OCI-LY1 (cell line): ENCODE results near the gene TUBA1C.

ENCODE experiments used
- H2AFZ ChIP-seq: fragments of 200-600 bp; sonication (generic), shearing (Covaris generic); 2 replicates; pipeline ENCODE4 v1.6.0; 2014; ENCODE audit warnings: antibody characterized with exemption, mild to moderate bottlenecking, low read length
- H3F3A ChIP-seq: fragments of 200-600 bp; sonication (generic), shearing (Covaris generic); 2 replicates; pipeline ENCODE4 v1.6.0; 2014; ENCODE audit warnings: mild to moderate bottlenecking, antibody characterized with exemption, low read length, moderate library complexity; ENCODE audit not compliant: insufficient read depth
- H3K27ac ChIP-seq: fragments of 200-600 bp; sonication (generic); 2 replicates; pipeline ENCODE4 v1.5.1; 2014; ENCODE audit warnings: low read length, mixed run types, mild to moderate bottlenecking, low read depth; ENCODE audit not compliant: poor library complexity, severe bottlenecking
- H3K27me3 ChIP-seq: fragments of 200-600 bp; sonication (generic); 2 replicates; pipeline ENCODE4 v1.6.0; 2014; ENCODE audit warnings: antibody characterized with exemption, mild to moderate bottlenecking, low read length, moderate library complexity; ENCODE audit not compliant: insufficient read depth
- H3K36me3 ChIP-seq: fragments of 200-600 bp; sonication (generic); 2 replicates; pipeline ENCODE4 v1.6.1; 2014; ENCODE audit warnings: mild to moderate bottlenecking, antibody characterized with exemption, low read length, moderate library complexity, mixed read lengths; ENCODE audit not compliant: insufficient read depth
- H3K4me1 ChIP-seq: fragments of 200-600 bp; sonication (generic); 2 replicates; pipeline ENCODE4 v1.5.1; 2014; ENCODE audit warnings: mild to moderate bottlenecking, low read length, moderate library complexity; ENCODE audit not compliant: insufficient read depth, severe bottlenecking
- H3K4me2 ChIP-seq: fragments of 200-600 bp; sonication (generic), shearing (Covaris generic); 2 replicates; pipeline ENCODE4 v1.6.1; 2014; ENCODE audit warnings: low read length
- H3K4me3 ChIP-seq: fragments of 200-600 bp; sonication (generic); 2 replicates; pipeline ENCODE4 v1.5.1; 2014; ENCODE audit warnings: low read length, low read depth, mild to moderate bottlenecking, mixed read lengths; ENCODE audit not compliant: poor library complexity, severe bottlenecking
- H3K79me2 ChIP-seq: fragments of 200-600 bp; shearing (Covaris generic); 2 replicates; pipeline ENCODE4 v1.6.1; 2016; ENCODE audit warnings: mixed run types, low read length, mixed read lengths; ENCODE audit not compliant: insufficient read depth
- H3K9ac ChIP-seq: fragments of 200-600 bp; sonication (generic), shearing (Covaris generic); 2 replicates; pipeline ENCODE4 v1.6.1; 2014; ENCODE audit warnings: mild to moderate bottlenecking, low read length, mixed read lengths
- H3K9me2 ChIP-seq: fragments of 200-600 bp; sonication (generic), shearing (Covaris generic); 2 replicates; pipeline ENCODE4 v1.6.1; 2014; ENCODE audit warnings: low read depth, mild to moderate bottlenecking, low read length, mixed read lengths
- H3K9me3 ChIP-seq: fragments of 200-600 bp; shearing (Covaris generic); 2 replicates; pipeline ENCODE4 v1.6.1; 2014; ENCODE audit warnings: low read length, mixed read lengths
- H4K20me1 ChIP-seq: fragments of 200-600 bp; sonication (generic), shearing (Covaris generic); 2 replicates; pipeline ENCODE4 v1.6.0; 2016; ENCODE audit warnings: mild to moderate bottlenecking, low read length; ENCODE audit not compliant: insufficient read depth
- CTCF ChIP-seq: fragments of 200-600 bp; sonication (generic), shearing (Covaris generic); IDR thresholded peaks from 2 replicates; pipeline ENCODE4 v1.5.1; 2017; ENCODE audit warnings: mild to moderate bottlenecking, antibody characterized with exemption, low read length, moderate library complexity, mixed read lengths
- EZH2 ChIP-seq: fragments of 200-600 bp; sonication (generic), shearing (Covaris generic); IDR thresholded peaks from 2 replicates; pipeline ENCODE4 v1.8.0; 2017; ENCODE audit warnings: borderline replicate concordance, mixed run types, mild to moderate bottlenecking, antibody characterized with exemption, low read length, moderate library complexity, mixed read lengths

The TUBA1C gene

GRCh38 chr12:49273726-49274395 lies 9.0 kb downstream of the TUBA1C start:
- no peaks in the 10 kb centered on the region for H3K79me2 ChIP-seq
- H3K9me3 ChIP-seq = no peaks in the 10 kb centered on the region
- no peaks in the 10 kb centered on the region for H4K20me1 ChIP-seq
- H3K9ac ChIP-seq = no peak overlapping the region
- no peak overlapping the region for H3K4me2 ChIP-seq
- no peak overlapping the region for H2AFZ ChIP-seq
- H3K9me2 ChIP-seq = no peaks in the 10 kb centered on the region
- peaks cover 54% of the 10 kb centered on the region for H3K36me3 ChIP-seq
- 0 out of 2 replicates have a peak, but pooled peaks cover 4% of the 10 kb centered on the region for H3F3A ChIP-seq
- no peak overlapping the region for H3K4me3 ChIP-seq
- TF ChIP-seq EZH2 (no peak), CTCF (no peak)
- H3K4me1 ChIP-seq = no peaks in the 10 kb centered on the region
- no peak overlapping the region for H3K27ac ChIP-seq
- no peaks in the 10 kb centered on the region for H3K27me3 ChIP-seq

GRCh38 chr12:49274396-49275069 lies 9.7 kb downstream of the TUBA1C start:
- H3K4me2 ChIP-seq = no peak overlapping the region
- no peaks in the 10 kb centered on the region for H3K4me1 ChIP-seq
- H3K79me2 ChIP-seq = no peaks in the 10 kb centered on the region
- no peak overlapping the region for H3K9ac ChIP-seq
- 0 out of 2 replicates have a peak, but pooled peaks cover 4% of the 10 kb centered on the region for H3F3A ChIP-seq
- H3K9me2 ChIP-seq = no peaks in the 10 kb centered on the region
- TF ChIP-seq CTCF (no peak), EZH2 (no peak)
- no peak overlapping the region for H2AFZ ChIP-seq
- H3K27me3 ChIP-seq = no peaks in the 10 kb centered on the region
- no peak overlapping the region for H3K27ac ChIP-seq
- H3K36me3 ChIP-seq = peaks cover 47% of the 10 kb centered on the region
- no peaks in the 10 kb centered on the region for H4K20me1 ChIP-seq
- H3K9me3 ChIP-seq = no peaks in the 10 kb centered on the region
- H3K4me3 ChIP-seq = no peak overlapping the region

DNA sequence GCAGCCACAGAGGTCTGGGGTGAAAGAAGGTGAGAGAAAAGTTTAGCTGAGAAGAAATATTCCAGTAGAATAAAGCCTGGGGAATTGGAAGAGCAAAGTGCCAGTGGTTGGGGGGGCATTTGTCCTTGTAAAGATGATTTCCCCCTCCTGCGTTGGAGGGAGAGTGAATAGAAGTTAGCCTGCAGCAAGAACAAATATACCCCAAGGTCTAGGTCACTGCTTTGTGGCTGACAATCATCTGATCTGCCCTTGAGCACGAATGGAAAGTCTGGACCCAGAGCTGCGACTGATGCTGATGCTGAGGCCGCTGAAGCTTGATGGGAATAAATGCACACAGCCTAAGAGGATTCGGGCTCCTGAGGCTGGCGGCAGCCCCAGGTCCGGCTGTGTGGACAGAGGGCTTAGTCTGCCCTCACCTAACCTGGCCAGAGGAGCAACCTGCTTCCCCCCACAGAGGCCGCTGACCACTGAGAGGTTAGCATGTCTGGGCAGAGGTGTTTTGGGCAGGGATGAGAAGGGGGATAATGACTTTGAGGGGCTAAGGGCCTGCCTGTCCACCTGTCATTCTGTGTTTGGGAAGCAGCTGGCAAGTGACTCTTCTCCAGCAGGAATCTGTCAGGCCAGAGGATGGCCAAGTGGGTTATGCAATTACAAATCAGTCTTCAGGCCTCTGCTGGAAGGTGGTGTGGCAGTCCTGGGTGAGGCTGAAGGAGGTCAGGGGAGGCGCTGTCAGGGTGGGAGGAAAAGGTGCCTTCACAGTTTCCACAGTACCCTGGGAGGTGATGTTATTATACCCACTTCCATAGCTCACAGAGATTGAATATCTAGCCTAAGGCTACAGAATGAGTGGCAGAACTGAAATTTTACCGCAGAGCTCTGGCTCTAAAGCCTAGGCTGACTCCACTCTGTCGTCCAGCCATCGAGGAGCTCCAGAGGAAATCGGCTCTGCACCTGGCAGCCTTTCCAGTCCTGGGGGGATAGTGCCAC lies 11.7 kb downstream of the TUBA1C start:
- Histone ChIP-seq H3K27ac (no peak overlapping the region), H3K9me3 (no peaks in the 10 kb centered on the region), H3K36me3 (peaks cover 27% of the 10 kb centered on the region), H2AFZ (no peak overlapping the region), H4K20me1 (no peaks in the 10 kb centered on the region), H3K9me2 (no peaks in the 10 kb centered on the region), H3F3A (0 out of 2 replicates have a peak, but pooled peaks cover 4% of the 10 kb centered on the region), H3K79me2 (no peaks in the 10 kb centered on the region), H3K4me1 (no peaks in the 10 kb centered on the region), H3K4me2 (no peak overlapping the region), H3K9ac (no peak overlapping the region), H3K4me3 (no peak overlapping the region), H3K27me3 (no peaks in the 10 kb centered on the region)
- TF ChIP-seq CTCF = no peak
- TF ChIP-seq EZH2 = no peak
